ENCODE measurements around the gene TPSB2.
"Not testable (repeated sequence)": the region's sequence is repeated elsewhere in the genome, so short reads cannot be mapped to it uniquely, and the experiment has no call there.

Gene TPSB2

GRCh38 chr16:1230084-1230470 is at the start of gene TPSB2:
TSS of gene TPSB2 (minus strand) at chr16:1230184. CDS start at chr16:1229951, 233 bp downstream.
- not testable (repeated sequence) for H3K4me3 ChIP-seq (ENCODE audit: low read depth, low read length)

GRCh38 chr16:1279081-1279944 is 49.3 kb upstream of the TPSB2 start:
- H3K4me3 ChIP-seq (ENCODE audit: low read depth, low read length): no peak overlapping the region
- TF ChIP-seq CTCF (conservative IDR thresholded peaks at IDR 0.05; ENCODE audit: low read depth, low read length): no peak

More at GRCh38 chr16:1230084-1230470, at the start of gene TPSB2:
- DNase-seq (ENCODE audit: low read depth): not testable (repeated sequence)

GRCh38 chr16:1278477-1278876 is 48.5 kb upstream of the TPSB2 start:
- peak; percentile 25 for DNase-seq (ENCODE audit: low read depth)
- TF ChIP-seq CTCF (conservative IDR thresholded peaks at IDR 0.05; ENCODE audit: low read depth, low read length): no peak

More at GRCh38 chr16:1279081-1279944, 49.3 kb upstream of the TPSB2 start:
- no peak for DNase-seq (ENCODE audit: low read depth)

GRCh38 chr16:1277617-1278282 is 47.8 kb upstream of the TPSB2 start:
- H3K4me3 ChIP-seq (ENCODE audit: low read depth, low read length): no peak overlapping the region
- no peak for DNase-seq (ENCODE audit: low read depth)
- TF ChIP-seq CTCF (conservative IDR thresholded peaks at IDR 0.05; ENCODE audit: low read depth, low read length): no peak

More at GRCh38 chr16:1278477-1278876, 48.5 kb upstream of the TPSB2 start:
- no peak overlapping the region for H3K4me3 ChIP-seq (ENCODE audit: low read depth, low read length)

GRCh38 chr16:1277151-1277598 is 47.2 kb upstream of the TPSB2 start:
- TF ChIP-seq CTCF (conservative IDR thresholded peaks at IDR 0.05; ENCODE audit: low read depth, low read length): no peak
- DNase-seq (ENCODE audit: low read depth): no peak
- no peak overlapping the region for H3K4me3 ChIP-seq (ENCODE audit: low read depth, low read length)

GRCh38 chr16:1276580-1276878 is 46.5 kb upstream of the TPSB2 start:
- no peak overlapping the region for H3K4me3 ChIP-seq (ENCODE audit: low read depth, low read length)
- no peak for DNase-seq (ENCODE audit: low read depth)
- no peak for TF ChIP-seq CTCF (conservative IDR thresholded peaks at IDR 0.05; ENCODE audit: low read depth, low read length)

- no peak overlapping the region for H3K4me3 ChIP-seq (ENCODE audit: low read depth, low read length)
- no peak for TF ChIP-seq CTCF (conservative IDR thresholded peaks at IDR 0.05; ENCODE audit: low read depth, low read length)
- DNase-seq (ENCODE audit: low read depth): no peak
Measured at GRCh38 chr16:1275791-1276579, 46.0 kb upstream of the TPSB2 start.

Measured in choroid plexus epithelial cell (primary cell).